GM23248 (cell line): Measurements from ENCODE around the gene IP6K1.

Experiments used
- EZH2 ChIP-seq: fragments of 200-600 bp; sonication (generic); IDR thresholded peaks from 2 replicates; pipeline ENCODE4 v1.6.1; 2018; ENCODE audit warnings: antibody characterized with exemption, mild to moderate bottlenecking; ENCODE audit not compliant: insufficient read depth, poor library complexity, severe bottlenecking
- EZH2phosphoT487 ChIP-seq: fragments of 200-600 bp; sonication (generic); IDR thresholded peaks from 2 replicates; pipeline ENCODE4 v1.6.1; 2018; ENCODE audit warnings: antibody characterized with exemption, moderate library complexity, mild to moderate bottlenecking, low read depth; ENCODE audit not compliant: insufficient read depth

DNA sequence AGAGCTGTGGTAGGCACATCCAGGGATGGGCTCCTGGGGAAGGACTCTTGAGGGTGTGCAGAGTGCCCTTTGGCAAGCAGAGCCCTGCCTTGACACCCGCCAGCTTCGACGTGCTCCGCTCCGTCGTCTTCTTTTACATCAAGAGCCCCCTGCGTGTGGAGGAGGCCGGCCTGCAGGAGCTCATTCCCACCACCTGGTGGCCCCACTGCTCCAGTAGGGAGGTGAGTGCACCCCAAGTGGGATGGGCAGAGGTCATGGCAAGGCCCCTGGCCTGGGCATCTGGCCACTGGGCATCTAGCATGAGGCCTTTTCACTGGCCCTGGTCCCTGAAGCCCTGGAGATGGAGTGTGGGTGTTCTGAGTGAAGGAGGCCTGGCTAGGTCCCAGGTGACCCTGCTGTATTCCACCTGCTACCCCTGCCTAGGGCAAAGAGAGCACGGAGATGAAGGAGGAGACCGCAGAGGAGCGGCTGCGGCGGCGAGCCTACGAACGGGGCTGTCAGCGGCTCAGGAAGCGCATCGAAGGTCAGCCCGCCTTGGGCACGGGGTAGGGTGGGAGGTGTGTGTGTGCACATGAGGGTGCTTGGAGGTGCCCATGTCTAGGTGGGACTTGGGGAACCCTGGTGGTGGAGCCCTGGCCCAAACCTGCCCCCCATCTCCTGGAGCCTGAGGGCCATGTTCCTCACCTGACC, 84.8 kb downstream of the IP6K1 start:
- TF ChIP-seq EZH2phosphoT487 (no peak), EZH2 (no peak)
